ENCODE data around the gene MARK2.
"Not testable (repeated sequence)": the region's sequence is repeated elsewhere in the genome, so short reads cannot be mapped to it uniquely, and the experiment has no call there.

The MARK2 gene

DNA sequence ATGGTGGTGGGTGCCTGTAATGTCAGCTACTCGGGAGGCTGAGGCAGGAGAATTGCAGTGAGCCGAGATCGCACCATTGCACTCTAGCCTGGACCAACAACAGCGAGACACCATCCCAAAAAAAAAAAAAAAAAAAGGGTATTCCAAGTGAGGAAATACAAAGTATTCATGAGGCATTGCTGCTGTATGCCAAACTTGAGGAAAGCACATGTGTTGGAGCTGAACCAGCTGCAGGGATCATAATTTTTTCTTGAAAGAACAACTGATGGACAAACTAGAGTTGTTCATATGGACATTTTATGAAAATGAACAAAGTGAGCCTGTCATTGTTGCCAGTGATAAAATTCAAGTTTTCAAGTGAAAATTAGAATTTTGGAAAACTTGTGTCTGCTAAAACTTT, 15.8 kb downstream of the MARK2 start:
- no peak for DNase-seq (ENCODE audit: low read depth)

DNA sequence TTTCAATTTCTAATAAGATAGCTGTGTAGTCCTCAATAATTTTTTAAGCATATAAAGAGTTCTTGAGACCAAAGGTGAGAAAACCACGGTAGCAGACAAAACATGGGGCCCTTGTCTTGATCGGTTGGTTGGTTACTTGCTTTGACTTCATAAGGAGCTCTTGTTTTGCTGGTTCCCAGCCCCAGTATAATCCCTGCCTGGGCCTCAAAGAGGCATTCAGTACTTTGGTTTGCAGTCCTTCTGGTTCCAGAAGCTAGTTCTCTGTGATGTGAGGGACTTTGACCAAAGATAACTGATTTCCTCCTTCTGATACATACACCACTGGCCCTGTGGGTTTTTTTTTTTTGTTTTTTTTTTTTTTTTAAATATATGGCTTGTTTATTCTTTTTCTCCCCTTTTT, 17.1 kb downstream of the MARK2 start:
- no peak for DNase-seq (ENCODE audit: low read depth)

DNA sequence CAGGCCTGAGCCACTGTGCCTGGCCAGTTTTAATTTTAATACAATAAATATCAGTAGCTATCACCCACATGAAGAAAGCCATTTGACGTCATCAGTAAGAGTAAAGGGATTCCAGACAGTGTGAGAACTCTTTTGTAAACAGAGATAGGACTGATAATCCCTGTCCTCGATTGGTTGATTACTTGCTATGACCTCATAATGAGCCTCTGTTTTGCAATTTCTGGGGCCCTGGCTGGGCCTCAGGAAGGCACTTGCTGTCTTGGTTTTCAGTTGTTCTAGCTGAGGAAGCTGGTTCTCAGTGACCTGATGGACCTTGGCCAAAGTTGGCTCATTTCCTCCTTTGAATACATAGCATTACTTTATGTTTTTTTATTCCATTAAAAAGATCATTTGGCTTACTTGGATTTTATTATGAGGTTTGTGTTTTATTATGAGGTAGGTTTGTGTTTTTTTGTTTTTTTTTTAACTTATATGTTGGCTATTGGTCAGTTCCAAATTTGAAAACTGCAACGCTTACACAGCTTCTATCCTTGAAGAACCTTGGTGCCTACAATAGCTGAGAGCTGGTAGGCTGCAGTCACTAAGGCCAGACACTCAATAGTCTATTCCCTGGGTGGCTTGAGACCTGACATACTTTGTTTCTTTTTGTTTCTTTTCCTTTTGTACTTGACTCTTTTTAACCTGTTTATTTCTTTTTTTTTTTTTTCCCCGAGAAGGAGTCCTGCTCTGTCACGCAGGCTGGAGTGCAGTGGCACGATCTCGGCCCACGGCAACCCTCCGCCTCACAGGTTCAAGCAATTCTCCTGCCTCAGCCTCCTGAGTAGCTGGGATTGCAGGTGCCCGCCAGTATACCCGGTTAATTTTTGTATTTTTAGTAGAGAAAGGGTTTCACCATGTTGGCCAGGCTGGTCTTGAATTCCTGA, 20.0 kb downstream of the MARK2 start:
- DNase-seq (ENCODE audit: low read depth) = no peak

DNA sequence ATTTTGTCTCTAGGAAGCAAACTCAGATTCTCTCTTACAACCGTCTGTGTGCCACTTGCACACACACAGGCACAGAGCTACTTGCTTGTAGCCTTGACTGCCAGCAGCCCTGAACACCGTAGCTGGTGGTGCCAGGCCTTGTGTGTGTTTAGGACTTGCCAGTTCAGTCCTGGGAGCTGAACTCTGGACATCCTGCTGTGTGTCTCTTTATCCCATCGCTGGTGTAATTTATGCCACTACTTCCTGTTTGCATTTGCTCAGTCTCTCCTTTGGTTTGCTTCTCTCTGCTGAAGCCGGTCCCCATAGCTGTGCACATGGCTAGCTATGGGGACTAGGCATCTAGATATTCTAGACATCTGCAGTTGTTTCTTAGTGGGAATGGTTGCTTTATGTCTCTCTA, 24.0 kb downstream of the MARK2 start:
- no peak for DNase-seq (ENCODE audit: low read depth)

DNA sequence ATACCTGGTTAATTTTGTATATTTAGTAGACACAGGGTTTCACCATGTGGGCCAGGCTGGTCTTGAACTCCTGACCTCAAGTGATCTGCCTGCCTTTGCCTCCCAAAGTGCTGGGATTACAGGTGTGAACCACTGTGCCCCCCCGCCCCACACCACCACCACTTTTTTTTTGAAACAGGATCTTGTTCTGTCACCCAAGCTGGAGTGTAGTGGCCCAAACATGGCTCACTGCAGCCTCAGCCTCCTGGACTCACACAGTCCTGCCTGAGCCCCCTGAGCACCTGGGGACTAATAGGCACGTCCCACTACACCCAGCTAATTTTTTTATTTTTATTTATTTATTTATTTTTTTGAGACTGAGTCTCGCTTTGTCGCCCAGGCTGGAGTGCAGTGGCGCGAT, 24.7 kb downstream of the MARK2 start:
- DNase-seq (ENCODE audit: low read depth) = not testable (repeated sequence)

DNA sequence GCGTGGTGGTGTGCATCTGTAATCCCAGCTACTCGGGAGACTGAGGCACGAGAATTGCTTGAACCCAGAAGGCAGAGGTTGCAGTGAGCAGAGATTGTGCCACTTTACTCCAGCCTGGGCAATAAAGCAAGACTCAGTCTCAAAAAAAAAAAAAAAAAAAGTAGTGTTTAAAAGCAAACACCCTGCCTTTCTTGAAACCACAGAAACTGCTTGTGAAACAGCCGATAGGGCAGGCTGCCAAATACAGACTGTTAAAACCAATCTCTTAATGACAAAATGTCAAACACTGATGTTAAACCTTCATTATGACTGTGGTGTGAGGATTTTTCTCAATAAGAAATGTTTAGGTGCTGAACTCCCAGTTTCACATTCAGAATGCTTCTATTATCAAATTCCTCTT, 27.3 kb downstream of the MARK2 start:
- peak; percentile 42 for DNase-seq (ENCODE audit: low read depth)

DNA sequence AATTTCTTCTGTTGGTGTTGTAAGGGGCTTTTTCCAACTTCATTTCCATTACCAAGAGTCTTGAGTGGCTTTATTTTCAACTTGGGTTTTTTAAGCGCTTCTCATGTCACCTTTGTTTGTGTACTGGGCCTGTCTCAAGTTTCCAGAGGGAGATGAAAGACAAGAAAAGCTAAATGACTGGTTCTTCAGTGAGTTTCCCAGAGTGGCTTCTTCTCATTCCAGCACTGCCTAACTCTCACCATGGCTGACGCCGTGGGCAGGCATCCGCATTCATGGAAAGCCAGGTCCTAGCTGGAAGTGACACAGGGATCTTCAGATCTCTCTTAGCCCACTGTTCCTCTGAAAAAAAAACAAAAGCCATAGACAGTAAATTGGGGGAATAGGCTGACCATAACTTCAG, 28.6 kb downstream of the MARK2 start:
- DNase-seq (ENCODE audit: low read depth) = no peak

DNA sequence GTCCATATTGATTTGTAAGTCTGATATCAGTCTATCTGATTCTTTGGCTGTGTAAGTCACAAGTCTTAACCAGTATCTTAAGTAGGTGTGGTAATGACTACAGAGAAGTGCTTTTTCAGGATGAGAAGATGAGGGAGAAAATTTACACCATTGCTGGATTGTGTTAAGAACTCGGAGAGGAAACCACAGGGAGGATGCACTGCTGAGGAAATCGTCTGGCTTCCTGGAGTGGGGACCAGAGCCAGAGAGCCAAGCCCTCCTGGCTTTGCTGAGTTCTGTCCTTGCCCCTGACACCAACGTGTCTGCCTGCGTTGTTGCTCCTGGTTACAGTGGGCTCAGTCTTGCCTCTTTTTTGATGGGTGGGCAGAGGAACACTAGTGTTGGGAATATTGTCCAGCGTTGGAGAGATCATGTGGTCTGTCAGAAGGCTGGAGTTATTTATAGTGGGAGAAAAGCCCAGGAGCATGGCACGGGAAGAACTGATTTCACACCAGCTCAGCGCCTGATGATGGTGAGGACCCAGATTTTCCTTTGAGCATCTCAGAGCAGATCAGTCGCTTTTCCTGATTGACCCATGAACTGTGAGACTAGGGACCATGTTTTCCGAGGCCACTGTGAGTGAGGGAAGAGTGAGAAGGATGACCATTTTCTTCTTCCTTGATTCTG, 29.6 kb downstream of the MARK2 start:
- no peak for DNase-seq (ENCODE audit: low read depth)

DNA sequence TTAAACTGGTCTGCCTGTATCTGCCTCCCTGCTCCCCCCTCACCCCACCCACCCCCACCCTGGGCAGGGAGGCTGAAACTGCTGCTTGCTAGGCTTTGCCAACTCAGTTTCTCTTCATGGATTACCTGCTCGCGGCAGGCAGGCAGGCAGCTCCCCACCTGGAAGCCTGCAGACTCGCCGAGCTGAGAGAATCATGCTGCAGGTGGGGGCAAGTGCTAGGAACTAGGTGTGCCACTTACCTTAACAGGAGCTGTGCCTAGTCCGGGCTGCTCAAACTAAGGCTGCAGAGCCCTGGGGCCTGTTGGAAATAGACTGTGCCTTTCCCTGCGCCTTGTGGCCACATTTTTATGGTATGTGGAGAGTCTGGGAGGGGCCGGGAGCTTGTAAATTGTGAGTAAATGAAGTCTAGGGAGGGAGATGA, 30.3 kb downstream of the MARK2 start:
- no peak for DNase-seq (ENCODE audit: low read depth)

DNA sequence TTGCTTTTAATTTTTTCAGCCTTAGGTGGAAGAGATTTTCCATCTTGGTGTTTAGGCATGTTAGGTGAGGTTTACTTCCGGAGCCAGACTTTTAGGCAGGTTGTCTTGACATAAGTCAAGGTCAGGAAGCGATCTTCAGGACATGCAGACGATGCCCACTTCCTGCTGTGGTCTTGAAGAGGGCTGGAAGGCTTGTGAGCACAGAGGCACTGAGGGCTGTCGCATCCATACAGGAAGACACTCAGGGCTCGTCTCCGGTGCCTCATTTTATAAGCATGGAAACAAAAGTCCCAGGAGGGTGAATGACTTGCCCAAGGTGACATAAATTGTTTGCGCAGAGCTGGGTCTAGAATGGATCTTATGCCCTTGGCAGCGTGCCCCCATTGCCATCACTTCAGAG, 30.8 kb downstream of the MARK2 start:
- no peak for DNase-seq (ENCODE audit: low read depth)

DNA sequence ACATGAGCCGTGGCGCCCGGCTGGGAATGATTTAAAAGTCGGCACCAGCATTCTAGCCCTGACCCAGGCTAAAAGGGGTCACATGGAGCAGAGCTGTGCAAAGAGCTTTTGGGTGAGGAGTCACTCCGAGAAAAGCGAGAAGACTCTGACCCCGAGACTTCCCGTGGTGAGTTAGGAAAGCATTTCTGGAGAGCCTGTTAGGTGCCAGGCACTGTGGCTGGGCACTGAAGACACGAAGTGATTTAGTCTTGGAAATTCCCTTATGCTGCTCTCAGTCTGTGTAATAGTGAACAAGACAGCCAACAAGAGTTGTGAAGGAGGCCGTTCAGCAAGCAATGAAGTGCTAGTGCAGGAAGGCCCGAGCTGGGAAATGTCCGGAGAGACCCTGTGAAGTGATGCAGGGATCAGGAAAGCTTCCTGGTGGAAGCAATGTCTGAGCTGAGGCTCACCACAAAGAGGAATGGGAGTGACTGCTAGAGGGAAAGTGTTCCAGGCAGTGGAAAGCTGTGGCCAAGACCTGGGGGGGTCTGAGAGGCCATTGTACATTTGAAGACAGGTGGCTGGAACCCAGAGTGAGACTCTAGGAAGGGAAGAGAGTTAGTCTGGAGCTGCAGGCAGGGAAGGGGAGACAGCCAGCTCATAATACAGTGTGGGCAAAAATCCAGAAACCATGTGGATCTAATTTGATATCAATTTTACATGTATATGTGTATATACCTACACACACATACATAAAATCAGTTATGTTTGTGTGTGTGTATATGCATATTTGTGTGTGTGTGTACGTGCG, 31.6 kb downstream of the MARK2 start:
- no peak for DNase-seq (ENCODE audit: low read depth)

DNA sequence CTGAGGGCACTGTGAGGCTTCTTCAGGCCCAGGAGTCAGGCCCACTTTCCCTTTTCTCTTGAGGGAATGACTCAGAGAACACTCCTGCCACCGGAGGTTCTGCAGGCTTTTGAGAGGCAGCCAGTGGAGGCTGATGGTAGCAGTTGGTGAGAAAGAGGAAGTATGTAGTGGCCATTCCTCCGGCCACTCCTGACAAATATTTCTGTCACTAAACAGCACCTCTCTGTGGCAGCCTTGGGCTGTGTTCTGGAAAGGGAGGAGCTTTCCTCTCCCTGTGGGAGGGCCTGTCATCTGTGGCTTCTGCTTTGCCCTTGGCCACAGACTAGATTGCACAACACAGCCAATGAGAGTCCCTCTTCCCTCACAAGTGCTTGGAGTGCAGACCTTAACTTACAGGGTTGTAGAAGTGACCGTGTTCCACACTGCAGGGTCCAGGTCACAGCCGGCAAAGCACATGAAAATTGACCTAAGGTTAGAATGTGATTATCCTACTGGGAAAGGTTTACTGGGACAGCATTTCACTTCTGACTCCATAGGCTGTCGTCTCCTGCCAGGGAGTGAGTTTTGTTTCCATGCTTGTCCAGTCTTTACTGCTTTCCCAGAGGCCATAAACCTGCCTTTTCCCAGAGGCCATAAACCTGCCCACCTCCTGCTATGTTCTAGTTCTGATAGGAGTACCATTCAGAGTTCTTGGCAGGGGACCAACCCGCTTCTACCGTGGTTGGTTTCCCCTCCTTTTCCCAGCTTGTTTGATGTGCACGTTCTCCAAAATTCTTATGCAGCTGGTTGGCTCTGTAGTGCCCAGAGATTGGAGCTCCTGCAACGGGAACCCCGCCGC, 33.3 kb downstream of the MARK2 start:
- no peak for DNase-seq (ENCODE audit: low read depth)

DNA sequence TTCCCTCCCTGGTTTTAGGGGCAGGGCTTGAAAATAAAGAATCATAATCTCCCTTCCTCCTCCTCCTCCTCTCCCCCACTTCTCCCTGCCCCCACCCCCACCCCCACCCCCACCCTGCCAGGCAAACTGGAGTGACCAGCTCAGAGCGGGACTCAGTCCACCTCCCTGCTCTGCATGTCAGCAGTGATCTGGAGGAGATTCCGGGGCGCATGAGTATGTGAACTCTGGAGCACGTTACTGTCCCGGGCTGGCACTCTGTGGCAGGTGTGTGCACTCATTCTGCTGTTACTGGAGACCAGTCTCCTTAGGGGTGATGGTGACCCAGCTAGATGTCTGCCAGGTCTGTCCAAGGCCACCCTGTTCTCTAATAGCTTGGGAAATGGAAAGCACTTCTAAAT, 33.9 kb downstream of the MARK2 start:
- DNase-seq (ENCODE audit: low read depth) = no peak

DNA sequence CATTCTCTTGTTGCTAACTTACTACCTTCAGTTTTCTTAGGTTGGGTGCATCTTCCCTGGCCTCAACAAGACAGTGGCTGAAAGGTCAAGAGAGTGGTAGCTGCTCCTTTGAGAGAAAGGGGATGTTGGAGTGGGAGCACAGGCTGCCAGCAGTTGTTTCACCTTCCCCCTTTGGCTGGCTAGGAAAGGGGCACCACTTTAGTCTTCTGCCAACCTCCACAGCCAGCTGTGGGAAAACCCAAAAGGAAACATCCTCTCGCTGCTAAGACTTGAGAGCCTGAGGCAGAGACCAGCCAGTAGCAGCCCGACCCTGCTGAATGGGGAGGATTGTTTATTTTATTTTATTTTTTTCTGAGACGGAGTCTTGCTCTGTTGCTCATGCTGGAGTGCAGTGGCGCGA, 34.4 kb downstream of the MARK2 start:
- no peak for DNase-seq (ENCODE audit: low read depth)

DNA sequence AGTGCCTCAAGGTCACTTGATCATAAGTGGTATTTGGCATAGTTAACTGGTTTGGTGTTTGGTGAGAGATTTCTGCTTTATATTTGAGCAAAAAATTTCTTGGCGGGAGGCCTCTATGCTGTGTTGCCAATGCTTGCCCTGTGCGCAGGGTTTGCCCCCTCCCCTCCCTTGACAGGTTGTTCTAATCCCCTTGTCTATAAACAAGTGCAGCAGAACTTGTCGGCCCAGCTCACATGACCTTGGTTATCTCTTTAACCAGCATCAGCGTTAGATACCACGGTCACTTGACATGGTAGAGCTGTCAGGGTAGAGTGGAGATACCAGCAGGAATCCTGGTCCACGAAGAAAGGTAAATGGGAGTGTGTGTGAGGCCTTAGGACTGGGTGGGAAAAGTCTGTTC, 35.6 kb downstream of the MARK2 start:
- no peak for DNase-seq (ENCODE audit: low read depth)

DNA sequence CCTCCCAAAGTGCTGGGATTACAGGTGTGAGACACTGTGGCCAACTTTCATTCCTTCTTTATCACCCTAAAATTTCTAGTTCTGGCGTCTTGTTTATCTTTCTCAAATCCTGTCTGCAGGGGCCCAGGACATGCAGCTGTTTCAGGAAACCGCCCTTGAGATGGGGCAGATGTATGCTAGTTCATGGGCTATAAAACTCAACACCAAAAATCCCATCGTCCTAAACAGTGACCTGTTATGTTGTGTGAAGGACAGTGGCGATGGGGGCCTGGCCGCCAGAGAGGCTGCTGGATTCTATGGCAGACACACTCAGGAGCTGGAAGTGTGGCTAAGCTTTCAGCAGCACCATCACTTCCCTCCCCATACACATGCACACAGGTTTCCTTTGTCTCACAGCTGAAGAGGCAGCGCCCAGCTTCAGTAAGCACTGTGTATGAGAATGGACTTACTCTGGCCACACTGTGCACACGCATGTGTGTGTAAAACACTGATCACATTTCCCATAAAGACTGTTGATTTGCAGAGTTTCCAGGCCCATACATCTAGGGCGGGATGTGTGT, 36.7 kb downstream of the MARK2 start:
- DNase-seq (ENCODE audit: low read depth) = no peak

DNA sequence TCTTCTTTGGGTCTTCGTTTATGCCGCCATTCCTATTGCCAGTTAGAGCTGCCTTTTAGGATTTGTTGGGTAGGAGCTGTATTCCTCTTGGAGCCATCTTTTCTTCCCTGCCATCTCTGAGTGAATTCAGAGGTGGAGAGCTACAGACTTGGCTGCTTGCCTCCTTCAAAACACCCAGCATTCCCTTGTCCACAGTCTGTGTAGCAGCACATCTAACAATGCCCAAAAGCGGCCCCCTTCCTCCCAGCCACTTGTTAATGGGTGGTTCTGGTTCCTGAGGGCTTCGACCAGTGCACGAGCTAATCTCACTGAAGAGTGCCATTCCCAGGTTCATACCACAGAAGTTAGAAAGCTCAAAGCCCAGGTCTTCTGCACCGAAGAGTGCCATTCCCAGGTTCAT, 37.7 kb downstream of the MARK2 start:
- no peak for DNase-seq (ENCODE audit: low read depth)

DNA sequence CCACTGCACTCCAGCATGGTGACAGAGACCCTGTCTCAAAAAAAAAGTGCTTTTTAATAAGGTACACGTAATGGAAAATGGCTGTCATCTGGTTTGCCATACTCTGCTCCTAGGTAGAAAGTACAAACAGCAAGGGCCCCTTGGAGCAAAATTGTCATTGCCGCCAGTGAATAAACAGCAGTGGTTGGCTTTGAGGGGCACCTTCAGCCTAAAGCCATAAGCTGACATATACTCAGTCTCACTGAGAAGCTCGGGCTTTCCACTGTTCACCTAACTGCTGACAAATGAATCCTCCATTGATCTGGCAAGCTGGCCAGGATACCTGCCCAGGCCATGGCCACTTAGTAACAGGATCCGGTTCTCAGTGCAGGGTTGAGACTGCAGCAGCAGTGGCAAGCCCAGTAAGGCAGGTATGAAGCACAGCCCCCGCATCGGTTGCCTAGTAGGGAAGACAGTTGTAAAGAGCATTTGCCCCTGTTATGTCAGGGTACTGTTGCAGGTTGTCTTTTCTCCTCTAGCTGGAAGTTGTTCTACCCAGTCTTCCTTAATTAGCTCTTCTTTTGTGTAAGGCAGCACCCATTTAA, 38.8 kb downstream of the MARK2 start:
- DNase-seq (ENCODE audit: low read depth) = no peak

DNA sequence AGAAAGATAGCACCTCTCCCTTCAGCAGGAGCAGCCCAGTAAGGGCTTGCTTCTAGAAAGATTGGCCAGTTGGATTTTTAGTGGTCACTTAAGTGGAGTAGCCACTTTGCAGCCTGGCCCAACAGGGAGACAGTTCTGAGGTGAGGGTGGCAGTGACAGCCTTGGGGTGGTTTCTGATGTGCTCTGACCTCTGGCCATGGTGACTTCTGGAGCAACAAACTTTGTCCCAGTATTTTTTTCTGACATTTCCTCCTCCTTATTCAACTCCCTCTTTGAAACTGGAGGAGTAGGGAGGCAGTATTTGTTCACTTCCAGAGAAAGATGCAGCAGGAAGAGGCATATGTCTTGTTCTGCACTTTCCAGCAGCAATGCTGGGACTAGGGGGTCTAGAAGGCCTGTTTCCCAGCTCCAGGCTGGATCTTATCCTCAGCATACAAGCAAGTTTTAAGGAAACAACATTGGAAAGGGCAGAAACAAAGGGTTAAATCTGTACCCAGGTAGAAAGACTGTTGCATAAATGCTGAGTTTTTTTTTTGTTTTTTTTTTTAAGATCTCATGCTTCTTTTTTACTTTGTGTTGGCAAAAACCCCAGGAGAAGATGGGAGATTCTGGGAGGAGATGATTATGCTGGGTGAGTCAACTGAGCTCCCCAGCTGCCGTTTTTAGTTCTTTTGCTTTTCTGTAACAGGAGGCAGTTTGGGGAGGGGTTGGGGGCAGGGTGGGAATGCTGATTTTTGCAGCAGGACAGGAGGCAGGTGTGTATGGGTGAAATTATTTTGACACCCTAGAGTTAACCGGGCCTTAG, 40.9 kb downstream of the MARK2 start:
- DNase-seq (ENCODE audit: low read depth) = no peak

DNA sequence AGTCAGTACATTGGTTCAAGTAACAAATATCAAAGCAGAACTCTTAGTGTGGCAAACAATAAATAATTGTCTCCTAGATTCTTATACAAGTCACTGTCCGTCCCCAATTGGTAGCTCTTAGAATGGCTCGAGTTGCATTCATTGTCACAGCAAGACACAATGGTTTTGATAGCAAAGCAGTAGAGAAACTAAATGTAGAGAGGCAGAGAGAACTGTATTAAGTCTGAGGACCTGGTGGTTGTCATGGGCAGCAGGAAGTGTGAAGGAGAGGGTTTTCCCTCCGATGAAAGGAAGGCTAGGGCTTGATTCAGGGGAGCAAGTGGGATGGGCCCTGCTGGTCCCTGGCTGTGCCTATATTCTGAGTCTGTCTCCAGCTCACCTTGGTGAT, 41.5 kb downstream of the MARK2 start:
- no peak for DNase-seq (ENCODE audit: low read depth)
